ENCODE data around the gene AGAP2. TPM values are rescaled to one million over a fixed set of nuclear protein-coding genes. Genes with fewer than 3 reads are reported as not detected.

AGAP2 gene
- total and polyA plus RNA-seq, 2 of the 8 experiments (the other 6 are each of a cell fraction or from before 2014, with no cell fraction given): 1.5 TPM

DNA sequence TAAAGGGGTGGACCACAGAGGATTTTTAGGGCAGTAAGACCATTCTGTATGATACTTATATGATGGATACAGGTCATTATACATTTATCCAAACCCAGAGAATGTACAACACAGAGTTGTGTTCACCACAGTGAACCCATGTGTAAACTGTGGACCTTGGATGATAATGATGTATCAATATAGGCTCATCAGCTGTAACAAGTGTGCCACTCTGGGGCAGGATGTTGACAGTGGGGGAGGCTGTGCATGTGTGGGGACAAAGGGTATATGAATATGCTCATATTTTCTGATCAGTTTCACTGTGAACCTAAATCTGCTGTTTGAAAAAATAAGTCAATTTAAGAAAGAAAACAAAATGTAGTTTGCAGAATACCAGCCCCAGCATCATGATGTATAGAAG is 58.8 kb downstream of the AGAP2 start (continued):
- TF ChIP-seq, protein P1, sequence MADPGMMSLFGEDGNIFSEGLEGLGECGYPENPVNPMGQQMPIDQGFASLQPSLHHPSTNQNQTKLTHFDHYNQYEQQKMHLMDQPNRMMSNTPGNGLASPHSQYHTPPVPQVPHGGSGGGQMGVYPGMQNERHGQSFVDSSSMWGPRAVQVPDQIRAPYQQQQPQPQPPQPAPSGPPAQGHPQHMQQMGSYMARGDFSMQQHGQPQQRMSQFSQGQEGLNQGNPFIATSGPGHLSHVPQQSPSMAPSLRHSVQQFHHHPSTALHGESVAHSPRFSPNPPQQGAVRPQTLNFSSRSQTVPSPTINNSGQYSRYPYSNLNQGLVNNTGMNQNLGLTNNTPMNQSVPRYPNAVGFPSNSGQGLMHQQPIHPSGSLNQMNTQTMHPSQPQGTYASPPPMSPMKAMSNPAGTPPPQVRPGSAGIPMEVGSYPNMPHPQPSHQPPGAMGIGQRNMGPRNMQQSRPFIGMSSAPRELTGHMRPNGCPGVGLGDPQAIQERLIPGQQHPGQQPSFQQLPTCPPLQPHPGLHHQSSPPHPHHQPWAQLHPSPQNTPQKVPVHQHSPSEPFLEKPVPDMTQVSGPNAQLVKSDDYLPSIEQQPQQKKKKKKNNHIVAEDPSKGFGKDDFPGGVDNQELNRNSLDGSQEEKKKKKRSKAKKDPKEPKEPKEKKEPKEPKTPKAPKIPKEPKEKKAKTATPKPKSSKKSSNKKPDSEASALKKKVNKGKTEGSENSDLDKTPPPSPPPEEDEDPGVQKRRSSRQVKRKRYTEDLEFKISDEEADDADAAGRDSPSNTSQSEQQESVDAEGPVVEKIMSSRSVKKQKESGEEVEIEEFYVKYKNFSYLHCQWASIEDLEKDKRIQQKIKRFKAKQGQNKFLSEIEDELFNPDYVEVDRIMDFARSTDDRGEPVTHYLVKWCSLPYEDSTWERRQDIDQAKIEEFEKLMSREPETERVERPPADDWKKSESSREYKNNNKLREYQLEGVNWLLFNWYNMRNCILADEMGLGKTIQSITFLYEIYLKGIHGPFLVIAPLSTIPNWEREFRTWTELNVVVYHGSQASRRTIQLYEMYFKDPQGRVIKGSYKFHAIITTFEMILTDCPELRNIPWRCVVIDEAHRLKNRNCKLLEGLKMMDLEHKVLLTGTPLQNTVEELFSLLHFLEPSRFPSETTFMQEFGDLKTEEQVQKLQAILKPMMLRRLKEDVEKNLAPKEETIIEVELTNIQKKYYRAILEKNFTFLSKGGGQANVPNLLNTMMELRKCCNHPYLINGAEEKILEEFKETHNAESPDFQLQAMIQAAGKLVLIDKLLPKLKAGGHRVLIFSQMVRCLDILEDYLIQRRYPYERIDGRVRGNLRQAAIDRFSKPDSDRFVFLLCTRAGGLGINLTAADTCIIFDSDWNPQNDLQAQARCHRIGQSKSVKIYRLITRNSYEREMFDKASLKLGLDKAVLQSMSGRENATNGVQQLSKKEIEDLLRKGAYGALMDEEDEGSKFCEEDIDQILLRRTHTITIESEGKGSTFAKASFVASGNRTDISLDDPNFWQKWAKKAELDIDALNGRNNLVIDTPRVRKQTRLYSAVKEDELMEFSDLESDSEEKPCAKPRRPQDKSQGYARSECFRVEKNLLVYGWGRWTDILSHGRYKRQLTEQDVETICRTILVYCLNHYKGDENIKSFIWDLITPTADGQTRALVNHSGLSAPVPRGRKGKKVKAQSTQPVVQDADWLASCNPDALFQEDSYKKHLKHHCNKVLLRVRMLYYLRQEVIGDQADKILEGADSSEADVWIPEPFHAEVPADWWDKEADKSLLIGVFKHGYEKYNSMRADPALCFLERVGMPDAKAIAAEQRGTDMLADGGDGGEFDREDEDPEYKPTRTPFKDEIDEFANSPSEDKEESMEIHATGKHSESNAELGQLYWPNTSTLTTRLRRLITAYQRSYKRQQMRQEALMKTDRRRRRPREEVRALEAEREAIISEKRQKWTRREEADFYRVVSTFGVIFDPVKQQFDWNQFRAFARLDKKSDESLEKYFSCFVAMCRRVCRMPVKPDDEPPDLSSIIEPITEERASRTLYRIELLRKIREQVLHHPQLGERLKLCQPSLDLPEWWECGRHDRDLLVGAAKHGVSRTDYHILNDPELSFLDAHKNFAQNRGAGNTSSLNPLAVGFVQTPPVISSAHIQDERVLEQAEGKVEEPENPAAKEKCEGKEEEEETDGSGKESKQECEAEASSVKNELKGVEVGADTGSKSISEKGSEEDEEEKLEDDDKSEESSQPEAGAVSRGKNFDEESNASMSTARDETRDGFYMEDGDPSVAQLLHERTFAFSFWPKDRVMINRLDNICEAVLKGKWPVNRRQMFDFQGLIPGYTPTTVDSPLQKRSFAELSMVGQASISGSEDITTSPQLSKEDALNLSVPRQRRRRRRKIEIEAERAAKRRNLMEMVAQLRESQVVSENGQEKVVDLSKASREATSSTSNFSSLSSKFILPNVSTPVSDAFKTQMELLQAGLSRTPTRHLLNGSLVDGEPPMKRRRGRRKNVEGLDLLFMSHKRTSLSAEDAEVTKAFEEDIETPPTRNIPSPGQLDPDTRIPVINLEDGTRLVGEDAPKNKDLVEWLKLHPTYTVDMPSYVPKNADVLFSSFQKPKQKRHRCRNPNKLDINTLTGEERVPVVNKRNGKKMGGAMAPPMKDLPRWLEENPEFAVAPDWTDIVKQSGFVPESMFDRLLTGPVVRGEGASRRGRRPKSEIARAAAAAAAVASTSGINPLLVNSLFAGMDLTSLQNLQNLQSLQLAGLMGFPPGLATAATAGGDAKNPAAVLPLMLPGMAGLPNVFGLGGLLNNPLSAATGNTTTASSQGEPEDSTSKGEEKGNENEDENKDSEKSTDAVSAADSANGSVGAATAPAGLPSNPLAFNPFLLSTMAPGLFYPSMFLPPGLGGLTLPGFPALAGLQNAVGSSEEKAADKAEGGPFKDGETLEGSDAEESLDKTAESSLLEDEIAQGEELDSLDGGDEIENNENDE (IDR thresholded peaks at IDR 0.05; ENCODE audit: insufficient replicate concordance, low read length): no peak
